Keratinocyte (primary cell): Measurements from ENCODE around the gene RARS1. TPM values are rescaled to one million over a fixed set of nuclear protein-coding genes. Genes with fewer than 3 reads are reported as not detected.

Source experiments
- DNase-seq: peaks from one replicate; pipeline ENCODE4 v3.0.0-alpha.2; 2011; ENCODE audit warnings: low read depth, missing footprints, low spot score
- FAIRE-seq: peaks from 2 replicates; lab custom pipeline; 2011; peaks lifted over from hg19 to GRCh38; lab: Jason Lieb, UNC
- H2AFZ ChIP-seq: 2 replicates; pipeline ENCODE4 v1.6.0; 2012; ENCODE audit warnings: low read length, control low read depth, inconsistent platforms; ENCODE audit not compliant: control insufficient read depth
- H3K27ac ChIP-seq: 2 replicates; pipeline ENCODE4 v1.5.1; 2011; ENCODE audit warnings: low read length; ENCODE audit not compliant: control insufficient read depth, insufficient read depth
- H3K27me3 ChIP-seq: 3 replicates; pipeline ENCODE4 v1.6.0; 2011; ENCODE audit warnings: low read length; ENCODE audit not compliant: control insufficient read depth, insufficient read depth; ENCODE audit errors: extremely low read depth
- H3K36me3 ChIP-seq, 2 experiments: 2 replicates in 1 of 2; 3 replicates in 1 of 2; pipeline ENCODE4 v1.5.1; 2011; ENCODE audit warnings: low read length in 2 of 2, mild to moderate bottlenecking in 1 of 2; ENCODE audit not compliant: control insufficient read depth in 2 of 2, insufficient read depth in 2 of 2; ENCODE audit errors: extremely low read depth in 1 of 2
- H3K4me1 ChIP-seq: 3 replicates; pipeline ENCODE4 v1.5.1; 2011; ENCODE audit warnings: low read length; ENCODE audit not compliant: control insufficient read depth, insufficient read depth; ENCODE audit errors: extremely low read depth
- H3K4me2 ChIP-seq: 3 replicates; pipeline ENCODE4 v1.6.0; 2011; ENCODE audit warnings: low read depth, low read length; ENCODE audit not compliant: control insufficient read depth, insufficient read depth; ENCODE audit errors: extremely low read depth
- H3K4me3 ChIP-seq, 3 experiments: fragments of 200-600 bp in 1 of 3; sonication (generic) in 1 of 3; 2 replicates in 2 of 3; 3 replicates in 1 of 3; pipeline ENCODE4 v1.5.1; 2011 to 2016; ENCODE audit warnings: low read length in 3 of 3, mild to moderate bottlenecking in 3 of 3, control low read depth in 2 of 3, inconsistent platforms in 1 of 3, low read depth in 1 of 3, mixed read lengths in 1 of 3, mixed run types in 1 of 3, moderate library complexity in 1 of 3; ENCODE audit not compliant: control insufficient read depth in 2 of 3, insufficient read depth in 2 of 3; ENCODE audit errors: extremely low read depth in 1 of 3
- H3K79me2 ChIP-seq: 2 replicates; pipeline ENCODE4 v1.6.0; 2012; ENCODE audit warnings: low read length; ENCODE audit not compliant: control insufficient read depth, insufficient read depth
- H3K9ac ChIP-seq: 3 replicates; pipeline ENCODE4 v1.6.0; 2011; ENCODE audit warnings: low read length; ENCODE audit not compliant: control insufficient read depth, insufficient read depth; ENCODE audit errors: extremely low read depth
- H3K9me1 ChIP-seq: 3 replicates; pipeline ENCODE4 v1.6.0; 2011; ENCODE audit warnings: low read length; ENCODE audit not compliant: control insufficient read depth, insufficient read depth; ENCODE audit errors: extremely low read depth
- H3K9me3 ChIP-seq: 2 replicates; pipeline ENCODE4 v1.5.1; 2012; ENCODE audit warnings: low read depth, low read length; ENCODE audit not compliant: control insufficient read depth
- H4K20me1 ChIP-seq: 3 replicates; pipeline ENCODE4 v1.6.0; 2011; ENCODE audit warnings: low read length; ENCODE audit not compliant: control insufficient read depth, insufficient read depth; ENCODE audit errors: extremely low read depth
- CTCF ChIP-seq, 3 experiments: IDR thresholded peaks in 1 of 3; conservative IDR thresholded peaks in 1 of 3; optimal IDR thresholded peaks in 1 of 3; 2 replicates in 2 of 3; 3 replicates in 1 of 3; pipeline versions ENCODE3 to v1.5.1; 2011; ENCODE audit warnings: low read length in 3 of 3, mild to moderate bottlenecking in 3 of 3, moderate library complexity in 2 of 3, control low read depth in 1 of 3, inconsistent platforms in 1 of 3; ENCODE audit not compliant: insufficient read depth in 2 of 3; ENCODE audit errors: extremely low read depth in 1 of 3
- EZH2 ChIP-seq: IDR thresholded peaks from one replicate; pipeline ENCODE4 v1.6.1; 2012; ENCODE audit warnings: inconsistent platforms, mild to moderate bottlenecking, low read length, moderate library complexity
- dilution Hi-C: fragments of 300-500 bp; cut with MboI; formaldehyde crosslinking; loops from one replicate; pipeline ENCODE4 v1.7.0; 2020; ENCODE audit warnings: low sequenced_read_pairs; ENCODE audit not compliant: extremely low pct_ligation_motif_present
- polyA plus RNA-seq, 5 experiments: library from polyadenylated mRNA; depleted of rRNA in 3 of 5; stranded (reverse) in 3 of 5; stranded (forward) in 1 of 5; unstranded in 1 of 5; fragments of >200 nt; gene quantifications; 1 replicate in 1 of 5; 2 replicates in 3 of 5; 3 replicates in 1 of 5; pipeline versions ENCODE4 v1.2.1 to v1.2.3, GENCODE V29; 2011 to 2012; ENCODE audit warnings: missing spikeins in 2 of 5, low read depth in 1 of 5, low replicate concordance in 1 of 5

The RARS1 gene
- polyA plus RNA-seq, 1 donor (not counting 4 experiments of a cell fraction or from before 2014, with no cell fraction given), result 128 TPM

GRCh38 chr5:168562279-168562678, 76.0 kb downstream of the RARS1 start:
- Histone ChIP-seq H3K27ac (no peak overlapping the region), H3K36me3 (peaks cover 12 to 20% of the 10 kb centered on the region in 2 experiments), H3K4me1 (no peaks in the 10 kb centered on the region), H3K9me1 (no peaks in the 10 kb centered on the region), H2AFZ (no peak overlapping the region), H3K4me3 (no peak overlapping the region), H3K9me3 (no peaks in the 10 kb centered on the region), H3K79me2 (peaks cover 32% of the 10 kb centered on the region), H4K20me1 (no peaks in the 10 kb centered on the region), H3K27me3 (no peaks in the 10 kb centered on the region), H3K9ac (no peak overlapping the region), H3K4me2 (no peak overlapping the region)
- FAIRE-seq, result no peak
- TF ChIP-seq EZH2 (no peak), CTCF (optimal IDR thresholded peaks at IDR 0.05 in 1 of 3, IDR thresholded peaks at IDR 0.05 in 1 of 3, conservative IDR thresholded peaks at IDR 0.05 in 1 of 3; ENCODE audit: extremely low read depth in 1 of 3, insufficient read depth in 2 of 3, low read length in 3 of 3) (no peak)
- no peak for DNase-seq
- dilution Hi-C loops, result no loop called here

- Histone ChIP-seq H3K27ac (no peak overlapping the region), H3K79me2 (peaks cover 47% of the 10 kb centered on the region), H3K9me3 (no peaks in the 10 kb centered on the region), H3K4me1 (no peaks in the 10 kb centered on the region), H3K9ac (no peak overlapping the region), H3K27me3 (no peaks in the 10 kb centered on the region), H3K36me3 (peaks cover 14 to 15% of the 10 kb centered on the region in 2 experiments), H3K4me2 (no peak overlapping the region), H3K4me3 (no peak overlapping the region), H2AFZ (no peak overlapping the region), H3K9me1 (no peaks in the 10 kb centered on the region), H4K20me1 (no peaks in the 10 kb centered on the region)
- FAIRE-seq (no peak), DNase-seq (no peak)
- TF ChIP-seq CTCF (optimal IDR thresholded peaks at IDR 0.05 in 1 of 3, IDR thresholded peaks at IDR 0.05 in 1 of 3, conservative IDR thresholded peaks at IDR 0.05 in 1 of 3; ENCODE audit: extremely low read depth in 1 of 3, insufficient read depth in 2 of 3, low read length in 3 of 3) (no peak), EZH2 (no peak)
- dilution Hi-C loops, result no loop called here
These were observed 77.7 kb downstream of the RARS1 start for GRCh38 chr5:168563959-168564358.
